22Rv1 (cell line): ENCODE measurements around the gene RASGEF1C.

Experiments used
- ZFX ChIP-seq: fragments of 450-650 bp; IDR thresholded peaks from 2 replicates; pipeline ENCODE4 v1.6.1; 2017; ENCODE audit warnings: antibody characterized with exemption, borderline replicate concordance
- TF ChIP-seq, protein P1 (sequence below): fragments of 450-650 bp; IDR thresholded peaks from 2 replicates; pipeline ENCODE4 v1.5.1; 2017; ENCODE audit warnings: mild to moderate bottlenecking

DNA sequence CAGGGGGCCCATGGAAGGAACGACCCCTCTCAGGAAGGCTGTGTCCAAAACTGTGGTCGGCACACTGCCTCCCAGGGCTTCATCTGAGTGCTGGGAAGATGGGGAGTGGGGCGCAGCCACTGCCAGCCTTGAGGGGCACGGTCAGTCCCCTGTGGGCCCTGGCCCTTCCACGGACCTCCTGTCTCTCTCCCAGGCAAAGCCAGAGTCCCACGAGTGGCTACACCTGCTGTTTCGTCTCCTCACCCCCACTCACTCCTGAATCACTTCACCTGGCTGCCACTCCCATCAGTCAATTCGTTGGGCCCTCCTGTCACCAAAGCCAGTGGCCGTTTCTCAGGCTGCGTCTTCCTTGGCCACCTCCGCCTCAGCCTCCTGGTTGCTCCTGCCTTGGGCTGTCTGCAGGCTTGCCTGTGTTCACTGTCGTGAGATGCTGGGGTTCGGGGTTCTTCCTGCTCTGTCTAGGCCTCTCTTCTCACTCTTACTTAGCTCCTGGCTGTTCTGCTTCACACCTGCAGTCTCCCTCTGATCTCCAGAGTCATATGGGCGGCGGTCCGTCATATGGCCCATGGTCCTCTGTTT, 78.6 kb downstream of the RASGEF1C start:
- TF ChIP-seq, protein P1, sequence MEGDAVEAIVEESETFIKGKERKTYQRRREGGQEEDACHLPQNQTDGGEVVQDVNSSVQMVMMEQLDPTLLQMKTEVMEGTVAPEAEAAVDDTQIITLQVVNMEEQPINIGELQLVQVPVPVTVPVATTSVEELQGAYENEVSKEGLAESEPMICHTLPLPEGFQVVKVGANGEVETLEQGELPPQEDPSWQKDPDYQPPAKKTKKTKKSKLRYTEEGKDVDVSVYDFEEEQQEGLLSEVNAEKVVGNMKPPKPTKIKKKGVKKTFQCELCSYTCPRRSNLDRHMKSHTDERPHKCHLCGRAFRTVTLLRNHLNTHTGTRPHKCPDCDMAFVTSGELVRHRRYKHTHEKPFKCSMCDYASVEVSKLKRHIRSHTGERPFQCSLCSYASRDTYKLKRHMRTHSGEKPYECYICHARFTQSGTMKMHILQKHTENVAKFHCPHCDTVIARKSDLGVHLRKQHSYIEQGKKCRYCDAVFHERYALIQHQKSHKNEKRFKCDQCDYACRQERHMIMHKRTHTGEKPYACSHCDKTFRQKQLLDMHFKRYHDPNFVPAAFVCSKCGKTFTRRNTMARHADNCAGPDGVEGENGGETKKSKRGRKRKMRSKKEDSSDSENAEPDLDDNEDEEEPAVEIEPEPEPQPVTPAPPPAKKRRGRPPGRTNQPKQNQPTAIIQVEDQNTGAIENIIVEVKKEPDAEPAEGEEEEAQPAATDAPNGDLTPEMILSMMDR: no peak
- TF ChIP-seq ZFX: no peak
